Esophagus muscularis mucosa (tissue), 3 donors: ENCODE data around the gene PTPRU.
"Not testable (repeated sequence)": the region's sequence is repeated elsewhere in the genome, so short reads cannot be mapped to it uniquely, and the experiment has no call there.

ENCODE experiments used
- CTCF ChIP-seq, 3 experiments: fragments of 200-600 bp in 2 of 3; fragments of 450-650 bp in 1 of 3; sonication (generic) in 2 of 3; IDR thresholded peaks; one replicate each; pipeline ENCODE4 v1.5.1; 2017 to 2019; ENCODE audit warnings: antibody characterized with exemption in 3 of 3, mild to moderate bottlenecking in 2 of 3, moderate library complexity in 1 of 3
- POLR2A ChIP-seq: fragments of 450-650 bp; IDR thresholded peaks from one replicate; pipeline ENCODE4 v1.6.1; 2017; ENCODE audit warnings: antibody characterized with exemption, moderate library complexity, mild to moderate bottlenecking, low read depth
- POLR2AphosphoS5 ChIP-seq, 2 donors: sonication (generic); formaldehyde crosslinking; IDR thresholded peaks; one replicate each; pipeline ENCODE4 v1.6.1; 2017; ENCODE audit warnings: antibody characterized with exemption in 2 of 2

- TF ChIP-seq CTCF (IDR thresholded peaks at IDR 0.05); POLR2A; POLR2AphosphoS5 (IDR thresholded peaks at IDR 0.05): not testable (repeated sequence)
Measured at GRCh38 chr1:29234881-29235280, 1.4 kb upstream of the PTPRU start.
